ENCODE data around the gene PPP6R1. TPM values are rescaled to one million over a fixed set of nuclear protein-coding genes. Genes with fewer than 3 reads are reported as not detected.

The PPP6R1 gene
- total and polyA plus RNA-seq, 2 of the 13 experiments (the other 11 are each of a cell fraction or from before 2014, with no cell fraction given): 25.8 to 54.0 TPM

GRCh38 chr19:55206664-55207500 is 51.9 kb downstream of the PPP6R1 start (continued):
- TF ChIP-seq NR2F6 (IDR thresholded peaks at IDR 0.05) (no peak), NR2F6 (CRISPR knock-in tag; IDR thresholded peaks at IDR 0.05) (peak; percentile 76), ZNF317 (CRISPR knock-in tag; IDR thresholded peaks at IDR 0.05) (peak; percentile 87; the same call in 1 of the 2 replicates), CHCHD3 (CRISPR knock-in tag; IDR thresholded peaks at IDR 0.05) (no peak), TBX3 (IDR thresholded peaks at IDR 0.05; ENCODE audit: borderline replicate concordance) (0 out of 2 replicates have a peak, but pooled peaks have one; percentile 34), NCOA2 (CRISPR knock-in tag; IDR thresholded peaks at IDR 0.05) (peak; percentile 75), NR0B2 (CRISPR knock-in tag; IDR thresholded peaks at IDR 0.05) (peak; percentile 46; the same call in 1 of the 2 replicates), THRA (CRISPR knock-in tag; IDR thresholded peaks at IDR 0.05; ENCODE audit: borderline replicate concordance) (peak; percentile 73; the same call in 1 of the 2 replicates), PATZ1 (CRISPR knock-in tag; IDR thresholded peaks at IDR 0.05) (peak; percentile 79), ZNF329 (CRISPR knock-in tag; IDR thresholded peaks at IDR 0.05; ENCODE audit: low read depth) (no peak; the same call in 1 of the 2 replicates), NPAS2 (CRISPR knock-in tag; IDR thresholded peaks at IDR 0.05; ENCODE audit: borderline replicate concordance) (no peak), ELF1 (CRISPR knock-in tag; IDR thresholded peaks at IDR 0.05) (no peak), ZBTB21 (CRISPR knock-in tag; IDR thresholded peaks at IDR 0.05) (peak; percentile 58; the same call in 1 of the 2 replicates), SP4 (CRISPR knock-in tag; IDR thresholded peaks at IDR 0.05) (no peak), TFDP2 (CRISPR knock-in tag; IDR thresholded peaks at IDR 0.05) (peak; percentile 21), ZNF335 (CRISPR knock-in tag; IDR thresholded peaks at IDR 0.05) (no peak), HIVEP1 (CRISPR knock-in tag; IDR thresholded peaks at IDR 0.05) (peak; percentile 87), NONO (IDR thresholded peaks at IDR 0.05) (no peak), NONO (CRISPR knock-in tag; conservative IDR thresholded peaks at IDR 0.05) (peak; percentile 76), ZNF616 (CRISPR knock-in tag; IDR thresholded peaks at IDR 0.05; ENCODE audit: low read depth) (no peak), HBP1 (CRISPR knock-in tag; IDR thresholded peaks at IDR 0.05; ENCODE audit: low read depth) (0 out of 2 replicates have a peak, but pooled peaks have one; percentile 1), PCBP2 (optimal IDR thresholded peaks at IDR 0.05; ENCODE audit: low read depth, low read length, poor library complexity, severe bottlenecking) (no peak), TBL1XR1 (IDR thresholded peaks at IDR 0.05; ENCODE audit: borderline replicate concordance, low read length, partially characterized antibody) (peak; percentile 71), CHD4 (IDR thresholded peaks at IDR 0.05; ENCODE audit: borderline replicate concordance, low read length) (peak; percentile 89; the same call in 1 of the 2 replicates)
